HG03439 (cell line): ENCODE data around the gene GRIA1.

Experiments used
- ATAC-seq: cut with Tn5 transposase; IDR thresholded peaks from one replicate; pipeline ENCODE4 v1.9.1; 2021; ENCODE audit warnings: mild to moderate bottlenecking, moderate library complexity; ENCODE audit not compliant: unreplicated experiment

The GRIA1 gene

DNA sequence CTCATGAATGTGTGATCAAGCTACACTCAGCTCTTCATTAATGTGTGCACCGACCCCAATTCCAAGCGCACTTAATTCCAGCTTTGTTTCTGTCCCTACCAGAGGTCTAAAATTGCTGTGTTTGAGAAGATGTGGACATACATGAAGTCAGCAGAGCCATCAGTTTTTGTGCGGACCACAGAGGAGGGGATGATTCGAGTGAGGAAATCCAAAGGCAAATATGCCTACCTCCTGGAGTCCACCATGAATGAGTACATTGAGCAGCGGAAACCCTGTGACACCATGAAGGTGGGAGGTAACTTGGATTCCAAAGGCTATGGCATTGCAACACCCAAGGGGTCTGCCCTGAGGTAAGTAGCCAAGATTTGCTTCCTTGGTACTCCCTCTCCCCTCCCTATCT, 279.6 kb downstream of the GRIA1 start:
- ATAC-seq: no peak

DNA sequence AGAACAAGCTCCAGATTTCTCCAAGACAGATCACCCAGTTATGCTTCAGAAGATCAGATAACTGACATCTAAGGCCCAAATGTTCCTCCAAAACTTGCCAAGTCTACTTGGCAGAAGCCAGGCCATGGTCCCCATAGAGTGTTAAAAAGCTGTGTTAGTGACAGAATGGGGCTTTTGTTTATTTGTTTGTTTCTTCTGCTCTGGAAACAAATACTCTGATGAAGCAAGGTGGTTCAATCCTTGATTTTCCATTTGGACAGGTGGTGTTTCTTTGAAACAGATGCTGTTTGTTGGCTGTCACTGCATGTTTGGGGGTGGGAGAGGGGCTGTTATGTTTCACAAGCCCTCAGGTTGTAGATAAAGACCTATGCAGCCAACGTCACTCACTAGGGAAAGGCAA, 284.2 kb downstream of the GRIA1 start:
- no peak for ATAC-seq

DNA sequence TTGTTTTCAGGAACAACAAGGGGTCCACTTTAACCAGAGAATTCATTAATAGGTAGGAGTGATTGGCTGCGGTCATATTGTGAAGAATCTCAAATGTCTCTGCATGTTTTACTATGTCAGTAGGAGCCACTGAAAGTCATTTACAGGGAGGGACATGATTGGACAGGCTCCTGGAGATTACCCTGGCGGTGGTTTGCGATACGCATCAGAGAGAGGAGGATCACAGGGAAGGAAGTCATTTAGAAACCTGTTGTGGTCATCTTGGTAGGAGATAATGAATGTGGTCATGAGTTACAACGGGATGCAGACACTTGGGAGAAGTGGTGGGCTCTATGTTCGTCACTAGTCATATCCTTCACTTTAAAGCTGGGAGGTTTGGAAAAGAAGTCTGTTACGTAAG, 285.5 kb downstream of the GRIA1 start:
- ATAC-seq: no peak

DNA sequence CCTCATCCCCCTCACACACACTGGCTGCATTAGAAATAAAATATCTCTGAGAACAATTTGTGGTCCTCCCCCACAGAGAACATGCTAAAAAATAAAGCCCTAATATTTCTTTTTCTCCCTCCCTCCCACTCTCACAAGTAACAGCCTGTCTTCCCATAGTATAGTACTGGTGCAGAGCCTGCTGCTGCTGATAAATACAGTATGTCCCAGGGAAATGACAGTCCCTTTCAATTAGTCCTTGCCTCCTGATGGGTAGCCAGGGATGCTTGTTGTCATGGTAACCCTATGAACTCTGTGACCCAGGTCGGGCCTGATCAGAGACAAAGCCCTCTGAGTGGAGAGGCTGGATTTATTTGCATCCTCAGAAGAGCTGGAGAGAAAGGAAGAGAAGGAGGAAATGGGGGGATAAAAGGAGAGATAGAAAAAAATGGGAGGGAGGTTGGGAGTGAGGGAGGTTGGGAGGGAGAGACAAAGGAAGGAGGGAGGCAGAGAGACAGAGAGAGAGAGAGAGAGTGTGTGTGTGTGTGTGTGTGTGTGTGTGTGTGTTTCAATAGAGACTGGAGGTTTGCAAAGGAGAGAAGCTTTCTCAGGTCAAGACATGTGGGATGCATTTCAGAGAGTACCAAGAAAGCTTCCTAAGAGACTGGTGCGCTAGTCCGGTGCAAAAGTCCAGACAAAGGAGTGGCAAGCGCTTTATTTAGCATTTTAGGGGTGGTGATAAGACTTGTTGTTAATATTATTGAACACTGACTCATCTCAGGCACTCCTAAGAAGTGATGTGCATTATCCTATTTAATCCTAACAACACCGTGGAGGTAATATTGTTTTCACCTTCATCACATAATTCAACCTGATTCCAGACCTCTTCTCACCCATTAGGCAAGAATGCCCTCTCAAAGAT, 287.5 kb downstream of the GRIA1 start:
- ATAC-seq: no peak

DNA sequence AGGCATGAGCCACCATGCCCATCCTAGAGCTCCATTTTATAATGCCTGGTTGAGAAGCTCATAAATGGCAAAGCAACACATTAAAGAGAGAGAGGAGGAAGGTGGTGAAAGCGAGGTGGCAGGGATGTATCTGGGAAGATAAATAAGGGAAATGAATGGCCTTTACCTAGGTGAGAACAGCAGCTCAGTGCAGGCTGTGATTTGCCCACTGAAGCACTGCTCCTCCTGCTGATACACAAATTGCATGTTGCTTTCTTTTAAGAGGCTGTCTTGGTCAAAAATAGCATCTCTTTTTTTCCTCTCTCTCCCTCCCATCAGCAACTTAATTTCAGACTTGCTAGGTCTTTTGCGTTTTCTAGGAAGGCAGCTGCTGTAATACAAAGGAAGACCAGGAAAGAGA, 289.4 kb downstream of the GRIA1 start:
- ATAC-seq: no peak

DNA sequence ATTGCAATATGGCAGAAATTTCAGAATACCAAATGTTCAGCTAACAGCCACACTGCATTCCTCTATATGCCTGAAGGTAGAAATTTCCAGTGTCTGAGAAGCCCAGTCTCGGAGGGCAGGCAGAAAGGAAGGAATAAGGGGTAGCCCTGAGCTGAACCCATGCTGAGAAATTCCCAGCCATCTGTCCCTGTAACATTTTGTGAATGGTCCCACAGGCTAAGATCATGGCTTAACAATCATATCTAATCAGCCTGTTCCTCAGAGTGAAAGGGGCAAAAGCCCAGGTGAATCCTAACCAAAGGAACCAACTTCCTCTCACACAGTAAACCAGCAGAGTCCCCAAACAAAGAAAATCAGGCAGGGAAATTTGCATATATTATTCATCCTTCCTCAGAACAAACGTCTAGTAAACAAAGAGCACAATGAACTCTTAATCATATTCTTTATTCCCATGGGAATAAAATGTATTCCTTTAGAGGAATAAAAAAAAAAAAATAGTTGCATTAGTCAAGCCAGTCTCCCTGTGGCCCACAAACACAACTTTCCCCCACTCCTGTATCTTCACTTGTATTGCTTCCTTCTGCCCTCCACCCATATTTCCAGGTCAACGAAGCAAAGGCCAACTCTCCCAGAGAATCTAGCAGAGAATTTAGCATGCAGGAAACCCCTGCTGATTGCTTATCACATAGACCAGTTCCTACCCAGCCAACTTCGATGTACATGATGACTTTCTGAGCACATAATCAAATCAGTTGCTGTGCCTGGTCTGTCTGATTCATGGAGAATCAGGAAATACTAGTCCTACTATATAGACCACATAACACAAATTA, 290.6 kb downstream of the GRIA1 start:
- no peak for ATAC-seq

DNA sequence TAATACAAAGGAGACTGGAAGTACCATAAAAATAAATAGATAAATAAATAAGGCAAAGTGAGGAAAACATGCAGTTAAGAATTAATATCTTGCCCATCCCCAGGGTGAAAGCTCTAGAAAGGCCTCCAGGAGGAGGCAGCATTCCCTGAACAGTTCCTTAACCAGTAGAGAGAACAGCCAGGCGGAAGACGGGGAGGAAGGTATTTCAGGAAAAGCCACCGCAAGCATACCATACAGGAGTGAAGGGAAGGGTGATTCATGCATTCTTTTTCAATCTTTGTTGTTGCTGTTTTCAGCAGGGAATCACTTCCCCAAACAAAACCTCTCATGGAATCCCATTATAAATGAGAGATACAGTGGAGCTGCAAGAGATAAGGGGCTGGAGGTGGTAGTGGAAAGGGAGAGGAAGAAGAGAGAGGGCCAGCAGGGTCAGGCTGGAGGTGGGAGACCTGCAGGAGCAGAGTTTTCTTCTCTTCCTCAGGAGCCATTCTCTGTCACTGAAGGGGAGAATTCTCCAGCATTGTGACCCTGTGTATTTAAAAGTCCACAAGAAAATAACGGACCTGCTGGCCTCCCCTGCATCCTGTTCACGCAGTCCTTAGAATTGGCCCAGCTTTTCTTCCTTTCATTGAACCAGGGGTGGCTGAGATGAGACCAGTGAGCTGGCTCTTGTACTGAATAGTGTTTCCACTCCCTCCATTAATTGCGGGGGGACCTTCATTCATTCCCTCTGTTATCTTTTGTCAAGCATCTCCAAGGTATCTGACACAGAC, 292.3 kb downstream of the GRIA1 start:
- no peak for ATAC-seq

DNA sequence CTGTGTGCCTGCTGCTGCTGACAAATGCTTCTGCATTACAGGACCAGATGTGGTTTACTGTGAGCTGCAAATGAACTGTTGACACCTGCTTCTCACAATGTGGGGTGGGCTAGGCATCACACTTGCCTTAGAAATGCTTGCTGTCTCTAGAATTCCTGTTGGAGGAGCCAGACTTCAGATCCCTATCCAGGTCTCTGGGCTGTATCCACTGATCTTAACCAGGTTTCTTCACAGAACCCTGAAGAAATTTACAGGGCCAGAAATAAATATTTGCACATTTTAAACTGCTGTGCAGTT, 292.8 kb downstream of the GRIA1 start:
- ATAC-seq: no peak

DNA sequence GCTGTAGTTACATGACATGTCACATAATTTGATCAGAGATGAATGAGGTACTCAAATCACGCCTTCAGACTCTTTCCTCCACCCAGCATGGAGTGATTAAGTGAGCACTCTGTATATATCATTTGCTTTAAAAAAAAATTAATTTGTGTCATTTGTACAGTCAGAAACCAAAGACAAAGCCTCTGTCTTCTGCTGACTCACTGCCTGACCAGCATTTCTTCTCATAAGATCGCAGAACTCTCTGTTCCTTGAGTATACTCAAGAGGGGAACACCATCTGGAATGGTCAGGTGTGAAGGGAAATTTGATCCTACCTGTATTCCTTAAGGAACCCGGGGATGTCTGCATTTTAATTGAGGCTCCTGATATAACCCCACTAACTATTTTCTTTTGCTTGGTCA, 293.8 kb downstream of the GRIA1 start:
- no peak for ATAC-seq

DNA sequence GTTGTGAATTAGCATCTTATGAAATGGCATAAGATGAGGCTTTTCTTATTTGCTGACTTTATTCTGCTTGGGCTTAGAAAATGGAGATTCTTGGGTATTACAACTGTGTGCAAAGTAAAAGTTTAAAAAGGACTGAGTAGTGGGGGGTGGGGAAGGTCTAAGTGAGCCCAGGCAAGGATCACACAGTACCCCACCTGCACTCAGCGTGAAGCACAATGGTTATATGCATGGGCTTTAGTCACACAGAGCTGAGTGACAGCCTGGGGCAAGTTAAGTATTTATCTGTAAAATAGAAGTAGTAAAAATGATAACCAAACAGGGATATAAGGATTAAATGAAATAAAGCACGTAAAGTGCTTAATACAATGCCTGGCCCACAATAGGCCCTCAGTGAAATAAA, 300.9 kb downstream of the GRIA1 start:
- no peak for ATAC-seq

DNA sequence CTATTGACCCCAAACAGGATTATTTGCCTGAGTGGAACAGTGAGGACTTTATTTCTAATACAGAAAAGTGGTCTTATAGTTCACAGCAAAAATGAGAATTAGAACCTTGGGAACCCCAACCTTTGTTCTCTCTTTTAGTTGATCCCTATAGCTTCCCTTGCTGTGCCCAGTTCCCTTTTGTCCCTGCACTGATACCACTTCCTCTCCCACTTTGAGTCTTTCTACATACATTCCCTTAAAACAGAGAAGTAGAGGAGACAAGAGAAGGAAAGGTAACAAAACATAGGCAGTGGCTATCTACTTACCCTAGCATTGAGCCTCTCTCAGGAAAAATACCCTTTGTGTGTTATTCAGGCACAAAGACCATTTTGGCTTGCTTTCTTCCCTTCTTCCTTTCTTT, 301.8 kb downstream of the GRIA1 start:
- no peak for ATAC-seq

DNA sequence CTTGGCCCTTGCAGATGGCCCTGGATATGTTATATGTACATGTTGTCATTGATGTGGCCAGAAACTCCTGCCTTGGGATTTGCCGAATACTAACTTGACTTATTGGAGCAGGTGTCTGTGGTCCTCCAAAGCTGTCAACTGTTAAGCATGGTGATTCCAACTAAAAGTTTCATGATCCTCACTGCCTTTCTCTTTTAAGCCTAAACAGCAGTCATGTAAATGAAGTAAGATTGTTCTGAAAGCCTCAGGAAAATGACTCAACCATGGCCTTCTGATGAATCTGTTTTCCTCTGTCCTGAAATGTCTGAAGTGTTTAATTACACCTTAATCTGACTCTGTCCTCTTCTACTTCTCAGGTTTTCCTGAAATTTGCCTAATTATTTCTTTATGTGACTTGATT, 303.2 kb downstream of the GRIA1 start:
- ATAC-seq: no peak

DNA sequence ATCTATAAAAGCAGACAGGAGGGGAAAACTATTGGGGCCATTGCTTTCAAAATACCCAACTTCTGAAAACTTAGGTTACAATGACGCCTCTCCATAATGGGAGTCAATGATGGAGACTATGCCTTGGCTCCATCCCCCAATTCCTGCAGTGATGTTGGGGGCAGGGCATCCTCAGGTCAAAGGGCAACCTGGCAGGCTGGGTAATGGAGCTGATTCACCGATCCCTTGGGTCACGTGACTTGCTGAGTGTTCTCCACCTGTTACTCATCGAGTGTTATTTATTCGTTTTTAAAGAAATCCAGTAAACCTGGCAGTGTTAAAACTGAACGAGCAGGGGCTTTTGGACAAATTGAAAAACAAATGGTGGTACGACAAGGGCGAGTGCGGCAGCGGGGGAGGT, 303.9 kb downstream of the GRIA1 start:
- no peak for ATAC-seq

DNA sequence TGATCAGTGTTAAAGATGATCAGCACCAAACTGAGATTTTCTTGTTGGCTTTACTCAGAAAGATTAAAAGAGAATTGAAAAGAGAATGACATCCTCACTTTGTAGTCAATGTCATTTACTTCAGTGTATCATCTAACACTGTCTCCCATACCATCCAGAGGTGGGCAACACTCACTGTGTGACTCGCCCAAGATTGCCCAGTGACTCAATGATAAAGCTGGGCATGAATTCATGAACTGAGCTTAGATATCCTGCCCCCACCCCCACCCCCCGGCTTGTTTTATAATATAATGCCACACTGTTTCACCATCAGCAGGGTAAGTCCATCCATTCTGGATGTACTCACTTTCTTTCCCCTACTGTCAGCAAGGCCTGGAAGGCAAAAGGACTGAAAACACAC, 306.1 kb downstream of the GRIA1 start:
- ATAC-seq: no peak

DNA sequence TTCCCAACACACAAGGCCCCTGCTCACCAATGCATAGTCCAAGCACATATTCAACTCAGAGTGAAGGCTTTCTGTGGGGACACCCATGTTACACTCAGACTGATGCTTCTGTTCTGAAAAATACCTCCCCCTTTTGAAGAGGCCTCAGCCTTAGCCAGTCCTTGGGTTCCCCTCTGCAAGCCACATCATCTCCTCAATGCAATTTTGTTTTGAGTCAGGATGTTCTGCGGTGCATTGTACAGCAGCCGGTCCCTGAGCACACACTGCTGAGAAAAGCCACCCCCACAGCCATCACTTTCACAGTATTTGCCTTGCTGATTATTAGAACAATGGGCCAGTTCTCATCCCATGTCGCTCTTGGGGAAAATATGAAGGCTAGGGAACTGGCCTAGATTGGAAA, 307.0 kb downstream of the GRIA1 start:
- peak; percentile 90 for ATAC-seq

DNA sequence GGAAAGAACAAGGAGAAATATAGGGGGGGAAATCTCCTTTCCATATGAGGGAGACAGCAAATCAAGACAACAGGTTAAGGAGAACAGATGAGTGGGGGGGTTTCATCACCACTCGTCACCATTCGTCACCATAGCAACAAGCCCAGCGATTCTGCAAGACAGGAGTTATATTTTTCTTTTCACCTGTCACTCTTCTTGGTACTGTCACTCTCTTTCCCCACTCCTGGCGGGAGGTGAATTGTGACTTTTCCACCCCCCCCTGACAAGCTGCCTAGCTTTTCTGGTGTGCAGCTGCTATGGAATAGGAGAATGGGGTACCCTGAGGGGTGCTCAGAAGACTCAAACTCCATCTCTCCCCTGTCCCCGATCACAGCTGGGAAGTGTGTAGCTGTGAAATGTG, 308.4 kb downstream of the GRIA1 start:
- ATAC-seq: no peak

DNA sequence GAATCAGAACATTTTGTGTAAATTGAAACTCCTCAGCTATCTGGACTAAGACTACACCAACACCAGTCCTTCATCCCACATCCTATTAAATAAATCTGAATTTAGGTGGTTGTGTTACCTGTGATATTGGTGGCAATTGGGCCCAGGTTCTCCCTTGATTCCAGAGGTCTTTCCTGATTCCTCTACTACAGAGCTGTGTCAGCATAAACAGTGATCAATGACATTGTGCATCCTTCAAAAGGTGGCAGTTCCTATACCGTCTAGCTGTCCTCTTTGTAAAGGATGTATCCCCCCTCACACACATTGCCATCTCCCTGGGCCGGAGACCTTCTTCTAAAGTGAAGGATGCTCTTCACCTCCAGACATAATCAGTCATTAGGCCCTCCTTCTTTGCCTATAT, 309.0 kb downstream of the GRIA1 start:
- no peak for ATAC-seq

DNA sequence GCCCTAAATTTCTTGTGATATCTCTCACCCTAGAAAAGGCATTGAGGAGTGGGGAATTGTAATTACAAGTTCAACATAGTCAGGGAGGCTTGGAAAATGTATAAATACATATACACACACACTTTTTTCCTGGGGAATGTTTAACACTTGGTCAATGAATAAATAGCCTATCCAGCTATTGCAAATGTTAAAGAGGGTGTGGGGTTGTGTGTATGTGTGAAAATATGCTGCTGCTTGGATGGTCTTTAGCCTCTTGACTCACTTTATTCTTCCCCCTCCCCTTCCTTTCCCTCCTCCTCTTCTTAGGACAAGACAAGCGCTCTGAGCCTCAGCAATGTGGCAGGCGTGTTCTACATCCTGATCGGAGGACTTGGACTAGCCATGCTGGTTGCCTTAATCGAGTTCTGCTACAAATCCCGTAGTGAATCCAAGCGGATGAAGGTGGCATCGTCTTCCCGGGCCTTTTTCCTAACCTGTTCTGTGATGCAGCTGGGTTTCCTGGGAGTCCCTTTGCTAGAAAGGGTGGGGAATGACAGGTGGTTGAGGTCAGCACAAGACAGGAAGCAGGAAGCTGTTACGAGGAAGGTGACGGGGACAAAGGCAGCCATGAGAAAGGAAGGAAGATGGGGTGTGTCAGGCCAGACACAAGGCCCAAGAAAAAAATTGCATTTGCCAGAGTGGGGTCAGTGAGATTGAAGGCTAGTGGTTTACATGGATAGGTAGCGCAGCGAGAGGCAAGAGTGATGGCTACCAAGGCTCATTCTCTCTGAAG, 311.8 kb downstream of the GRIA1 start:
- ATAC-seq: no peak

DNA sequence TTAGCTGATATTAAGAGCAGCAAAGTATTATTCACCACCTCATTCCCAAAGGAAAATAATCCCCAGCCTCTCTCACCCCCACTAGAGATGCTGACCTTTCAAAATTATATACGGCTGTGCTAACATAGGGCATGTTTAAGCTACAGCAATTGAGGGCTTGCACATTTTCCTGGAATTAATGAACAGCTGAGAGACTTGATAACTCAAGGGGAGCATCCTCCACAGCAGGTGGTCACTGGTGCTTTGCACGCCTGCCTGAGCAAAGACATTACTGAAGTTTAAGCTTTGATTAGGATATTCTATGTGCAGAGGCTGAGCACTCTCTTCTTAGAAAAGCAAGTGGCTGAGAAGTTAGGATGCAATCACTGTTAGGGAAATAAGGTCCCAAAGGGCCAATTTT, 317.3 kb downstream of the GRIA1 start:
- ATAC-seq: no peak

DNA sequence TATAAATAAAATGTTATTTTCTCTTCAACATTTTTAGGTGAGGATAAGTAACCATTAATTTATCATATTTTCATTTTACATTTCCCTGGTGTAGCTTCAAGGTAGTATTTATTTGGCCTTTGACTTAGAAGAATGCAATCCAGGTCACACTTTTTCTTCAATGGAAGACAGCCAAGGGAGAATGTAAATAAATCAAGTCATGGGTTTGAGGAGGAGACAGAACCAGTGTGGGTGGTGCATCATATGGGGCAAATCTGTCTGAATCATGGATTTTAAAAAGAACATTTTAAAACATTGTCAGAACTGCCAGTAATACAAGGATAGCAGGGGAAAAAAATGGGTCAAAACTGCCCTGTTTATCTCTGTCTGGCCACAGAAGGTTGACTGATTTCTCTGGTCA, 318.7 kb downstream of the GRIA1 start:
- ATAC-seq: no peak

DNA sequence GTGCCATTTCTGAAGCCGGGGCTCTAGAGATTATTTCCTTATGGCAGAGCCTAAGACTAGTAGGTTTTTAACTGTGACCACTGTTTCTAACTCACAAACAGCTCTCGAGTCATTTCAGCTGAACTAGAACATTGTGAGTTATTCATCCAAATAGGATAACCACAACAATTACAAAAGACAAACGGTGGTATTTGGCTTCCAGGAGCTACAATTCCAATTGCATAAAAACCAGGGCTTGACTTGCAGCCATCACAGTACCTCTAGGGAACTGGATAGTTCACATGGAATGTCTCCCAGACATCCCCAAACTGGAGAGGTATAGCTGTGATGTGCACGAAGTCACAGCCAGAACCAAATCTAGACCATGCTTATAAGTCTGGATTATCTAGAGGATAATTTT, 323.4 kb downstream of the GRIA1 start:
- no peak for ATAC-seq
